WERI-Rb-1 (cell line): ENCODE data around the gene SCT.
"Not testable (repeated sequence)": the region's sequence is repeated elsewhere in the genome, so short reads cannot be mapped to it uniquely, and the experiment has no call there.

ENCODE experiments used
- DNase-seq: peaks from one replicate; pipeline ENCODE4 v3.0.0-alpha.2; 2020
- H3K27ac ChIP-seq: fragments of 250-450 bp; sonication (Bioruptor Pico); 2 replicates; pipeline ENCODE4 v1.5.1; 2020; ENCODE audit warnings: mild to moderate bottlenecking, moderate library complexity
- H3K27me3 ChIP-seq: fragments of 250-450 bp; sonication (Bioruptor Pico); 2 replicates; pipeline ENCODE4 v1.5.1; 2021; ENCODE audit warnings: mild to moderate bottlenecking, low read depth, moderate library complexity; ENCODE audit not compliant: insufficient read depth, severe bottlenecking
- H3K36me3 ChIP-seq: fragments of 250-450 bp; sonication (Bioruptor Pico); 2 replicates; pipeline ENCODE4 v1.5.1; 2020; ENCODE audit warnings: mild to moderate bottlenecking, moderate library complexity
- H3K4me3 ChIP-seq: 2 replicates; pipeline ENCODE4 v1.5.1; 2011; ENCODE audit warnings: low read depth, mild to moderate bottlenecking, control low read depth, low read length
- H3K9me3 ChIP-seq: fragments of 250-450 bp; sonication (Bioruptor Pico); 2 replicates; pipeline ENCODE4 v1.5.1; 2021; ENCODE audit warnings: mild to moderate bottlenecking, moderate library complexity; ENCODE audit not compliant: severe bottlenecking
- TF ChIP-seq, protein P1 (sequence below): IDR thresholded peaks from 2 replicates; pipeline ENCODE4 v1.5.1; 2011; ENCODE audit warnings: low read depth, mild to moderate bottlenecking, control low read depth, inconsistent platforms, low read length

SCT gene

DNA sequence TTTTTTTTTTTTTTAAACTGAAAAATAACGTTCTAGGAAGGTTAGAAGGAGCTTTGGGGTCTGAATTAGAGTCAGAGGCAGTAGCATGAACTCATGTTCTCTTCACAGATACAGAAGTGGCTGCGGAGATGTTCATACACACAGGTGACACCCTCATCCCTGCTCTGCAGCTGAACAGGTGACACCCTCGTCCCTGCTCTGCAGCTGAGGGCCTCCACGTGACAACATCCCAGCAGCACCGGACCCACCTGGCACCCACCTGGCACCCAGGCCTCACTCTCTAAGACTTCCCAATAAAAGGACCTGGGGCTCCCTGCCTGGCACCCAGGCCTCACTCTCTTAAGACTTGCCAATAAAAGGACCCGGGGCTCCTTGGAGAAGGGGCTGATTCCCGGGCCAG lies 29.9 kb upstream of the SCT start:
- Histone ChIP-seq H3K27ac (no peak overlapping the region), H3K27me3 (no peaks in the 10 kb centered on the region), H3K4me3 (no peak overlapping the region), H3K36me3 (peaks cover 57% of the 10 kb centered on the region), H3K9me3 (no peaks in the 10 kb centered on the region)
- TF ChIP-seq, protein P1, sequence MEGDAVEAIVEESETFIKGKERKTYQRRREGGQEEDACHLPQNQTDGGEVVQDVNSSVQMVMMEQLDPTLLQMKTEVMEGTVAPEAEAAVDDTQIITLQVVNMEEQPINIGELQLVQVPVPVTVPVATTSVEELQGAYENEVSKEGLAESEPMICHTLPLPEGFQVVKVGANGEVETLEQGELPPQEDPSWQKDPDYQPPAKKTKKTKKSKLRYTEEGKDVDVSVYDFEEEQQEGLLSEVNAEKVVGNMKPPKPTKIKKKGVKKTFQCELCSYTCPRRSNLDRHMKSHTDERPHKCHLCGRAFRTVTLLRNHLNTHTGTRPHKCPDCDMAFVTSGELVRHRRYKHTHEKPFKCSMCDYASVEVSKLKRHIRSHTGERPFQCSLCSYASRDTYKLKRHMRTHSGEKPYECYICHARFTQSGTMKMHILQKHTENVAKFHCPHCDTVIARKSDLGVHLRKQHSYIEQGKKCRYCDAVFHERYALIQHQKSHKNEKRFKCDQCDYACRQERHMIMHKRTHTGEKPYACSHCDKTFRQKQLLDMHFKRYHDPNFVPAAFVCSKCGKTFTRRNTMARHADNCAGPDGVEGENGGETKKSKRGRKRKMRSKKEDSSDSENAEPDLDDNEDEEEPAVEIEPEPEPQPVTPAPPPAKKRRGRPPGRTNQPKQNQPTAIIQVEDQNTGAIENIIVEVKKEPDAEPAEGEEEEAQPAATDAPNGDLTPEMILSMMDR, result no peak
- DNase-seq, result no peak

DNA sequence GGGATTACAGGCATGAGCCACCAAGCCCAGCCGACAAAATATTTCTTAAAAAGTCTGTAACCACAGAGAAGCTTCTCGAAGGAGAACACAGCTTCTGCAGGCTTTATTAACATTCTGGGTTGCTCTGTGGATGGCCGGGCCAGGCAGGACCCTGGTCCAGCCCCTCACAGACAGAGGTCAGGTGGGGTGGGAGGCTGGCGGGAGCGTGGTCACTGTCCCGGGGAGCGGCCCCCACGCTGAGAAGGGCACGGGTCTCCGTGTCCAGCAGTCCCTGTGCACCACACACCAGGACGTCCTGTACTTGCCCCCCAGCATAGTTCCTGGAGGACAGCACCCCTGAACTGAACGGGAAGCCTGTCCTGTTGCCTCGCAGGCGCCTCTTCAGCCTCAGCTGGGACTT lies 29.4 kb upstream of the SCT start:
- Histone ChIP-seq H3K4me3 (no peak overlapping the region), H3K27ac (no peak overlapping the region), H3K27me3 (no peaks in the 10 kb centered on the region), H3K36me3 (peaks cover 61% of the 10 kb centered on the region), H3K9me3 (no peaks in the 10 kb centered on the region)
- TF ChIP-seq, protein P1, result no peak
- no peak for DNase-seq

DNA sequence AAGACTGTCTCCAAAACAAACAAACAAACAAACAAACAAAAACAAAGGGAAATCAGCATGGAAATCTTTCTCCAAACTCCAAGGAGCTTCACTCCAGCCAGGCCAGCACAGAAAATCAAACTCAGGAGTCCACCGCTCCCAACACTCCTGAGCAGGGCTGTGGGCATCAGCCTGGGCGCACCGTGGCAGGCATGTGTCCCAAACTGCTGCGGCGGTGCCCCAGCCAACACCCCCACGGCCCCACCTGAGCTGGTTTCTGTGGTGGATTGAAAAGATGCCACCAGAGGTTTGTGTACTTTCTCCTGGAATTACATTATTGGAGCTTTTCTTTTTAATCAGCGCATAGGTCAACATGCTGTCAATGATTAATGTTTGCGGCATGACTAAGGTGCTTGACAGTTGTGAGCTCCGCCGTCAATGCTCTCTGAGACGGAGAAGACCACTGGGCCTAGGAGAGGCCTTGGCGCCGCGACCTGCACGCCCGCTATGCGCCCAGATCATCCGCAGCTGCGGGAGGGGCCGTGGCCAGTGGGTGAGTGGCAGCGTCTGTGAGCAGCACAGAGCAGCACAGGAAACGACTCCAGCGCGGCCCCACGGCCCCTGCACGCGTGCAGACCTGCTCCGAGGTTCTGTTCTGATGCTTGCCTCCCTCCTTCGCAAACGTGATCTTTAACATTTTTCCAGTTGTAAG lies 28.2 kb upstream of the SCT start:
- H3K9me3 ChIP-seq, result no peaks in the 10 kb centered on the region
- no peak for DNase-seq
- no peak overlapping the region for H3K27ac ChIP-seq
- H3K4me3 ChIP-seq, result no peak overlapping the region
- peaks cover 63% of the 10 kb centered on the region for H3K36me3 ChIP-seq
- TF ChIP-seq, protein P1, result no peak
- H3K27me3 ChIP-seq, result no peaks in the 10 kb centered on the region

DNA sequence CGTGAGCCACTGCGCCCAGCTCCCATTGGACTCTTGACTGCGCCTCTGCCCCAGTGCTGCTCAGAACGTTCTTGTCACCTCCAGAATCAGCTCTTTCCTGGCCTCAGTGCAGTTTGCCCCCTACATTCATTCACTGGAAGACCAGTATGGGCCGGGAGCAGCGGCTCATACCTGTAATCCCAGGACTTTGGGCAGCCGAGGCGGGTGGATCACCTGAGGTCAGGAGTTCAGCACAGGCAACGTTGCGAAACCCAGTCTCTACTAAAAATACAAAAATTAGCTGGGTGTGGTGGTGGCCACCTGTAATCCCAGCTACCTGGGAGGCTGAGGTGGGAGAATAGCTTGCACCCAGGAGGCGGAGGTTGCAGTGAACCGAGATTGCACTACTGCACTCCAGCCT lies 27.5 kb upstream of the SCT start:
- not testable (repeated sequence) for H3K27me3 ChIP-seq, H3K4me3 ChIP-seq, H3K27ac ChIP-seq, H3K9me3 ChIP-seq, DNase-seq
- H3K36me3 ChIP-seq, result peaks cover 66% of the 10 kb centered on the region

DNA sequence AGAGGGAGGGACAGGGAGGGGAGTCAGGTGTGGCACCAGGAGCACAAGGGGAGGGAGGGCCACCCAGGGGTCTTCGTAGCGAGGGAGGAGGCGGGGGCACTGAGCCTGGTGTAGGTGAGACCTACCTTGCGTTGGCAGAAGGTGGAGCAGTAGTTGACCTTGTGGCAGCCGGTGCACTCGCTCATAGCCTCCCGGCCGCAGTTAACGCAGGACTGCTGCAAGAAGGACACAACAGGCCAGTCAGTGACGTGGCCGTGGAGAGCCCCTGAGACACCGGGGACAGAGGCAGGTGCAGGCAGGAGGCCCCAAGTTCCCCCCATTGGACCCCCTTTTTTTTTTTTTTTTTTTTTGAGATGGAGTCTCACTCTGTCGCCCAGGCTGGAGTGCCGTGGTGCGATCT lies 26.9 kb upstream of the SCT start:
- H3K9me3 ChIP-seq, result no peaks in the 10 kb centered on the region
- DNase-seq, result no peak
- TF ChIP-seq, protein P1, result no peak
- no peak overlapping the region for H3K27ac ChIP-seq
- no peaks in the 10 kb centered on the region for H3K27me3 ChIP-seq
- peaks cover 65% of the 10 kb centered on the region for H3K36me3 ChIP-seq
- H3K4me3 ChIP-seq, result no peak overlapping the region

DNA sequence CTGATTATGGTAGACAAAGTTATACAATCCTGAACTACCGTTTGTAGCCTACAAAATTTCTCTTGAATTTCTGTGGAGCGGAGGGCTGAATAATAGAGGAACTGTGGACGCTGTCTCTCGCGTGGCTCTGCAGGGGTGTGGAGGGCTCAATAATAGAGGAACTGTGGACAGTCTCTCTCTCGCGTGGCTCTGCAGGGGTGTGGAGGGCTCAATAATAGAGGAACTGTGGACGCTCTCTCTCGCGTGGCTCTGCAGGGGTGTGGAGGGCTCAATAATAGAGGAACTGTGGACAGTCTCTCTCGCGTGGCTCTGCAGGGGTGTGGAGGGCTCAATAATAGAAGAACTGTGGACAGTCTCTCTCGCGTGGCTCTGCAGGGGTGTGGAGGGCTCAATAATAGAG lies 26.2 kb upstream of the SCT start:
- not testable (repeated sequence) for DNase-seq, H3K27me3 ChIP-seq, H3K27ac ChIP-seq, H3K4me3 ChIP-seq, H3K9me3 ChIP-seq
- H3K36me3 ChIP-seq, result peaks cover 60% of the 10 kb centered on the region

DNA sequence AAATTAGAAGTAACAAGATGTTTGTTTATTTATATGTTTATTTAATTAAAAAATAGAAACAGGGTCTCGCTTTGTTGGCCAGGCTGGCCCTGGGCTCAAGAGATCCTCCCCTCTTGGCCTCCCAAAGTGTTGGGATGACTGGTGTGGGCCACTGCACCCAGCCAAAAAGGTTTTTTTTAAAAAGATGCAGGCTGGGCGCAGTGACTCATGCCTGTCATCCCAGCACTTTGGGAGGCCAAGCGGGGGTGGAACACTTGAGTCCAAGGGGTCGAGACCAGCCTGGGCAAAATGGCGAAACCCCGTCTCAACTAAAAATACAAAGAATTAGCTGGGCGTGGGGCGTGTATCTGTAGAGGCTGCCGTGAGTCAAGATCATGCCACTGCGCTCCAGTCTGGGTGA lies 23.5 kb upstream of the SCT start:
- no peak for DNase-seq
- H3K27ac ChIP-seq, result no peak overlapping the region
- peaks cover 54% of the 10 kb centered on the region for H3K36me3 ChIP-seq
- TF ChIP-seq, protein P1, result no peak
- H3K4me3 ChIP-seq, result no peak overlapping the region
- H3K27me3 ChIP-seq, result no peaks in the 10 kb centered on the region
- no peaks in the 10 kb centered on the region for H3K9me3 ChIP-seq

DNA sequence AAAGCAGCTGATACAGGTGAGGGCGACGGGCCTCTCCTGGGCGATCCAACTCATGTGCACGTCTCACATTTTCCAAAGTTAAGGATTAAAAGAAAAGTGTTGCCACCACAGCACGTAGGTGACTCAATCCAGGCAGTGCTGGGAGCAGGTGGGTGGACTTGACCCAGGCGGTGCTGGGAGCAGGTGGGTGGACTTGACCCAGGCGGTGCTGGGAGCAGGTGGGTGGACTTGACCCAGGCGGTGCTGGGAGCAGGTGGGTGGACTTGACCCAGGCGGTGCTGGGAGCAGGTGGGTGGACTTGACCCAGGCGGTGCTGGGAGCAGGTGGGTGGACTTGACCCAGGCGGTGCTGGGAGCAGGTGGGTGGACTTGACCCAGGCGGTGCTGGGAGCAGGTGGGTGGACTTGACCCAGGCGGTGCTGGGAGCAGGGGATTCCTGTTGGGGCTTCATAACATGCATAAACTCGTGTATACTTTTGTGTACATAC lies 20.7 kb upstream of the SCT start:
- not testable (repeated sequence) for H3K4me3 ChIP-seq, DNase-seq, H3K27me3 ChIP-seq, H3K27ac ChIP-seq, H3K9me3 ChIP-seq
- H3K36me3 ChIP-seq, result peaks cover 57% of the 10 kb centered on the region
